ENCODE measurements around the gene EHD4. TPM values are rescaled to one million over a fixed set of nuclear protein-coding genes. Genes with fewer than 3 reads are reported as not detected.
A peak's percentile ranks its signal among the peaks of the same experiment; 100 is the strongest.

The EHD4 gene
- total RNA-seq, 1 donor from 2014 or later: 64.9 TPM

DNA sequence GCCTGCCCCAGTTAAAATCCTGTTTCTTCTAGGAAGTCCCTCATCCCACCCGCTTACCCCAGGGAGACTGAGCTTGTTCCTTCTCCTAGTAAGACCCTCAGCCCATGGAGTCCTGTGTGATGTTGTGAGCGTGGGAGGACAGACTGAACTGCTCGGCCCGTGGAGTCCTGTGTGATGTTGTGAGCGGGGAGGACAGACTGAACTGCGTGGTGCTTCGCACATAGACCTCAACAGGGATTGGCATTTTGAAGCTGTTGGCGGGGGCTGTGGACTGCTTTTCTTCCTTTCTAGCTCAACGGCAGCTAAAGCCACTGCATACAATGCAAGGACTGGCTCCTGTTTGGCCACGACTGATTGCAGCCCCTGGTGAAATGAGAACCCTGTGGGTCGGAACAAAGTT is 76.9 kb downstream of the EHD4 start:
- H3K36me3 Mint-ChIP-seq (ENCODE audit: low read depth, unreplicated experiment): peaks cover 26% of the 10 kb centered on the region
- peak overlapping the region; percentile 84 for H3K27ac Mint-ChIP-seq (ENCODE audit: unreplicated experiment)
- TF ChIP-seq, protein P1, sequence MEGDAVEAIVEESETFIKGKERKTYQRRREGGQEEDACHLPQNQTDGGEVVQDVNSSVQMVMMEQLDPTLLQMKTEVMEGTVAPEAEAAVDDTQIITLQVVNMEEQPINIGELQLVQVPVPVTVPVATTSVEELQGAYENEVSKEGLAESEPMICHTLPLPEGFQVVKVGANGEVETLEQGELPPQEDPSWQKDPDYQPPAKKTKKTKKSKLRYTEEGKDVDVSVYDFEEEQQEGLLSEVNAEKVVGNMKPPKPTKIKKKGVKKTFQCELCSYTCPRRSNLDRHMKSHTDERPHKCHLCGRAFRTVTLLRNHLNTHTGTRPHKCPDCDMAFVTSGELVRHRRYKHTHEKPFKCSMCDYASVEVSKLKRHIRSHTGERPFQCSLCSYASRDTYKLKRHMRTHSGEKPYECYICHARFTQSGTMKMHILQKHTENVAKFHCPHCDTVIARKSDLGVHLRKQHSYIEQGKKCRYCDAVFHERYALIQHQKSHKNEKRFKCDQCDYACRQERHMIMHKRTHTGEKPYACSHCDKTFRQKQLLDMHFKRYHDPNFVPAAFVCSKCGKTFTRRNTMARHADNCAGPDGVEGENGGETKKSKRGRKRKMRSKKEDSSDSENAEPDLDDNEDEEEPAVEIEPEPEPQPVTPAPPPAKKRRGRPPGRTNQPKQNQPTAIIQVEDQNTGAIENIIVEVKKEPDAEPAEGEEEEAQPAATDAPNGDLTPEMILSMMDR (IDR thresholded peaks at IDR 0.05; ENCODE audit: unreplicated experiment): no peak

DNA sequence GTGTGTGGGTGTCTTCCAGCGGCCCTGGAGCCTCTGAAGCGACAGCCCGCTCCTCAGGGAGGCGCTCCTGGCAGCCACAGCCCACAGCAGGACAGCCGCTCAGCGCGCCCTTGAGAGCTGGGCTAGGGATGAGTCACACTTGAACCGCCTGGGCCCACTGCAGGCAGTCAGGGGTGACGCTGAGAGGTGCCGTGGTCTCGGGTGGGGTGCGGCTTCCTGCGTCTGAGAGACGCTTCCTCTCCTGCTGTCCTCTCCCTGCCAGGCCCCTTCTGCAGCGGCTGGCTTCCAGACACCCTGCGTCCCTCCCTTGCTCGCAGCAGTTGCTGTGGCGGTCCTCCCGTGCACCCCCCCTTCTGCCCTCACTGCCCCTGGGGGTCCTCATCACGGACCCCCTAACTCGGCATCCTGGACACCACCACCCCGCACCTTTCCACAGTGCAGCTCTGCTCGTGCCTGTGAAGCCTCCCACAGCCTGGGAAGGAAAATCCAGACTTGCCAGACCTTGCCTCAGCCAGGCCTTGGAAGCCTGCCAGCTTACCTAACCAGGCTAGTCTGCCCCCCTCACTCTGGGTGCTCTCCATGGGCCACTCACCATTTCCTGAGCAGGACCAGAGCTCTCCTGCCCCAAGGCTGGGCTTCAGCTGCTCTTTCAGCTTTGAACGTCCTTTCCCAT is 77.4 kb downstream of the EHD4 start:
- peaks cover 26% of the 10 kb centered on the region for H3K36me3 Mint-ChIP-seq (ENCODE audit: low read depth, unreplicated experiment)
- peak overlapping the region; percentile 74 for H3K4me3 Mint-ChIP-seq (ENCODE audit: unreplicated experiment)
- no peaks in the 10 kb centered on the region for H3K9me3 Mint-ChIP-seq (ENCODE audit: unreplicated experiment)
- TF ChIP-seq, protein P1 (IDR thresholded peaks at IDR 0.05; ENCODE audit: unreplicated experiment): no peak
- H3K27me3 Mint-ChIP-seq (ENCODE audit: unreplicated experiment): peaks cover 14% of the 10 kb centered on the region
- H3K4me1 Mint-ChIP-seq (ENCODE audit: unreplicated experiment): peaks cover 5% of the 10 kb centered on the region
- H3K27ac Mint-ChIP-seq (ENCODE audit: unreplicated experiment): peak overlapping the region; percentile 84
- DNase-seq (ENCODE audit: low spot score): no peak

More for the DNA sequence above, 76.9 kb downstream of the EHD4 start:
- peak overlapping the region; percentile 74 for H3K4me3 Mint-ChIP-seq (ENCODE audit: unreplicated experiment)
- peaks cover 5% of the 10 kb centered on the region for H3K4me1 Mint-ChIP-seq (ENCODE audit: unreplicated experiment)
- H3K9me3 Mint-ChIP-seq (ENCODE audit: unreplicated experiment): no peaks in the 10 kb centered on the region
- no peak for DNase-seq (ENCODE audit: low spot score)
- H3K27me3 Mint-ChIP-seq (ENCODE audit: unreplicated experiment): peaks cover 14% of the 10 kb centered on the region

DNA sequence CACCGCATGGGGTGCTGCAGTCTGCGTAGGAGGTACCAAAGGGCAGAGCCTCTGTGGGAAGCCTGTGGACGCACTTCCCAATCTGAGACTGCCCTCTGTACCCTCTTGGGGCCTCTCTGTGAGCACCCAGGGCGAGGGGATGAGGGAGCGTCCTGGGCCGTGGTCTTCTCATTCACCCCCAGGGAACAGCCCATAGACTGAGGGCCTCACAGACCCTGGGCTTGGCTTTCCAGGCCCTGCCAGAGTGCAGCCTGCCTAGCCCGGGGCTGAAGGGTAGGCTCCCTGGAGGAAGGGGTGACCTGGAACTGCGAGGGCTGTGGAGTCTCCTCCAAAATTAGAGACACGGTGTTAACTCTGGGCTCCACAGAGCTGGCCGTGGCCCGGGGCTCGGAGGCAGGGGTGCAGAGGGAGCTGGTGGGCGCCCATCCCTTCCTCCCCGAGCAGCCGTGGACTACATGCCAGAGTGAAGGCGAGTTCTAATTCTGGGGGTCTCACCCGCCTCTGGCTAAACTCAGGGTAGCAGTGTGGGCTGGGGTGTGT is 78.0 kb downstream of the EHD4 start:
- Mint-ChIP-seq H3K9me3 (ENCODE audit: unreplicated experiment) (no peaks in the 10 kb centered on the region), H3K4me3 (ENCODE audit: unreplicated experiment) (no peak overlapping the region), H3K36me3 (ENCODE audit: low read depth, unreplicated experiment) (peaks cover 23% of the 10 kb centered on the region), H3K27ac (ENCODE audit: unreplicated experiment) (no peak overlapping the region), H3K4me1 (ENCODE audit: unreplicated experiment) (peaks cover 5% of the 10 kb centered on the region), H3K27me3 (ENCODE audit: unreplicated experiment) (peaks cover 16% of the 10 kb centered on the region)
- DNase-seq (ENCODE audit: low spot score): no peak
- TF ChIP-seq, protein P1 (IDR thresholded peaks at IDR 0.05; ENCODE audit: unreplicated experiment): no peak

DNA sequence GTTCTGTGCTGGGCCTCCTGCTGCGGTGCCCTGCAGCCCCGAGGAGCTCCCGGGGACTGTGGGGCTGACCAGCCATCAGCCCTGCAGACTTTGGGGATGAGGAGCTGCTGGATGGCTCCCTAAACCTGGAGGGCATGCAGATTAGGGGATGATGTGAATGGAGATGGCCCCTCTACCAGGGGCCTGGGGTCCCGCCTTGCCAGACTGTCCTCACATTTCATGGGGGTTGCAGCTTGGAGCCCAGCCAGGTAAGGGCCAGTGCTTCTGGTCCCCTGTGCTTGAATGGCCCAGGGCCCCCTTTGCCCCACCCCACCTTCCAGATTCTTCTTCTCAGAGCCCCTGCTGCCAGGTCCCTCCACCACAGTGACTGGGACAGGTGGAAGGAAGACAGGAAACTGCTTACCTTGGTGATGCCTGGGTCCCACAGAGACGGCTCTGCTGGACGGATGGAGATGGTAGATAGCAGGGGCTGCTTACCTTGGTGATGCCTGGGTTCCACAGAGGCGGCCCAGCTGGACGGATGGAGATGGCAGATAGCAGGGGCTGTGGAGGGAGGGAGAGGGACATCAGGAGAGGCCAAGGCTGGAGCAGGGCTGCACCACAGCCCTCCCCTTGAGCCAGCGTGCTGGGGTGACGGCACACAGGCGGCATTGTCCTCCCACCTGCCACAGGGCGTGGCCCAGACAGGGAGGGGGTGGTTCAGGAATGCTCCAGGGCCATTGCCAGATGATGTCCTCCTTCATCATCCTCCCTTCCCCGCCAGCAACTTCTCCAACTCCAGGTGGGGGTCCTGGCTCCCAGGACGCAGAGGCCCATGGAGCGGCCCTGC is 78.7 kb downstream of the EHD4 start, which contains the start of gene SPTBN5:
SPTBN5 (minus strand) TSS at position 632 of the 829 bp plus-strand sequence; CDS start at position 76, 556 bp downstream.
- TF ChIP-seq, protein P1 (IDR thresholded peaks at IDR 0.05; ENCODE audit: unreplicated experiment): no peak
- DNase-seq (ENCODE audit: low spot score): no peak
- Mint-ChIP-seq H3K27me3 (ENCODE audit: unreplicated experiment) (peaks cover 16% of the 10 kb centered on the region), H3K4me3 (ENCODE audit: unreplicated experiment) (no peak within 1 kb of the TSS), H3K4me1 (ENCODE audit: unreplicated experiment) (peaks cover 5% of the 10 kb centered on the region), H3K27ac (ENCODE audit: unreplicated experiment) (no peak within 1 kb of the TSS), H3K9me3 (ENCODE audit: unreplicated experiment) (no peaks in the 10 kb centered on the region), H3K36me3 (ENCODE audit: low read depth, unreplicated experiment) (peaks cover 18% of the 10 kb centered on the region)
